SU-DHL-6 (cell line): ENCODE data around the gene ATF7.

ENCODE experiments used
- EZH2phosphoT487 ChIP-seq: fragments of 200-600 bp; sonication (generic), shearing (Covaris generic); conservative IDR thresholded peaks from 2 replicates; pipeline ENCODE4 v1.6.1; 2018; ENCODE audit warnings: mild to moderate bottlenecking, antibody characterized with exemption, low read length, moderate library complexity, mixed read lengths
- TF ChIP-seq, protein P1 (sequence below): fragments of 200-600 bp; sonication (generic); IDR thresholded peaks from one replicate; pipeline ENCODE4 v1.5.1; 2017; ENCODE audit warnings: antibody characterized with exemption, mild to moderate bottlenecking, low read length, moderate library complexity; ENCODE audit not compliant: insufficient read depth, poor library complexity, severe bottlenecking

- TF ChIP-seq, protein P1, sequence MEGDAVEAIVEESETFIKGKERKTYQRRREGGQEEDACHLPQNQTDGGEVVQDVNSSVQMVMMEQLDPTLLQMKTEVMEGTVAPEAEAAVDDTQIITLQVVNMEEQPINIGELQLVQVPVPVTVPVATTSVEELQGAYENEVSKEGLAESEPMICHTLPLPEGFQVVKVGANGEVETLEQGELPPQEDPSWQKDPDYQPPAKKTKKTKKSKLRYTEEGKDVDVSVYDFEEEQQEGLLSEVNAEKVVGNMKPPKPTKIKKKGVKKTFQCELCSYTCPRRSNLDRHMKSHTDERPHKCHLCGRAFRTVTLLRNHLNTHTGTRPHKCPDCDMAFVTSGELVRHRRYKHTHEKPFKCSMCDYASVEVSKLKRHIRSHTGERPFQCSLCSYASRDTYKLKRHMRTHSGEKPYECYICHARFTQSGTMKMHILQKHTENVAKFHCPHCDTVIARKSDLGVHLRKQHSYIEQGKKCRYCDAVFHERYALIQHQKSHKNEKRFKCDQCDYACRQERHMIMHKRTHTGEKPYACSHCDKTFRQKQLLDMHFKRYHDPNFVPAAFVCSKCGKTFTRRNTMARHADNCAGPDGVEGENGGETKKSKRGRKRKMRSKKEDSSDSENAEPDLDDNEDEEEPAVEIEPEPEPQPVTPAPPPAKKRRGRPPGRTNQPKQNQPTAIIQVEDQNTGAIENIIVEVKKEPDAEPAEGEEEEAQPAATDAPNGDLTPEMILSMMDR, result no peak
- TF ChIP-seq EZH2phosphoT487, result no peak
These were observed 1.7 kb downstream of the ATF7 start for GRCh38 chr12:53624458-53624857.
